Endothelial cell of umbilical vein (primary cell): ENCODE measurements around the gene CRIM1. TPM values are rescaled to one million over a fixed set of nuclear protein-coding genes. Genes with fewer than 3 reads are reported as not detected.

Source experiments
- BruUV-seq: library from RNA; stranded (reverse); fragments of 400-500 nt; replicated peaks from 2 replicates; lab custom pipeline; 2021; lab: Mats Ljungman, UMichigan
- CTCF ChIA-PET: fragments of 300-600, 350-600 bp; sonication (Branson Sonifier 250); formaldehyde crosslinking; loops from one replicate; lab custom pipeline; 2021; ENCODE audit warnings: antibody characterized with exemption, inconsistent platforms; lab: Charles Lee
- POLR2A ChIA-PET: fragments of 300-600, 350-600 bp; sonication (Branson Sonifier 250); formaldehyde crosslinking; loops from one replicate; lab custom pipeline; 2021; ENCODE audit warnings: antibody characterized with exemption, inconsistent platforms; lab: Charles Lee
- DNase-seq: peaks from one replicate; pipeline ENCODE4 v3.0.0-alpha.2; 2011; ENCODE audit warnings: low read depth, low spot score
- FAIRE-seq: peaks from 2 replicates; lab custom pipeline; 2011; peaks lifted over from hg19 to GRCh38; lab: Jason Lieb, UNC
- H2AFZ ChIP-seq: 2 replicates; pipeline ENCODE4 v1.6.0; 2012; ENCODE audit warnings: low read depth, low read length, control low read depth, inconsistent platforms
- H3K27ac ChIP-seq: 2 replicates; pipeline ENCODE4 v1.5.1; 2011; ENCODE audit warnings: low read depth, mild to moderate bottlenecking, control low read depth, low read length, moderate library complexity; ENCODE audit not compliant: insufficient read depth
- H3K27me3 ChIP-seq, 2 experiments: 2 replicates each; pipeline versions ENCODE4 v1.6.0 to v1.6.1; 2011; ENCODE audit warnings: low read length in 2 of 2, mixed read lengths in 1 of 2; ENCODE audit not compliant: control insufficient read depth in 2 of 2, insufficient read depth in 2 of 2
- H3K36me3 ChIP-seq, 2 experiments: 2 replicates in 1 of 2; 3 replicates in 1 of 2; pipeline ENCODE4 v1.5.1; 2011; ENCODE audit warnings: low read length in 2 of 2, mild to moderate bottlenecking in 1 of 2, moderate library complexity in 1 of 2; ENCODE audit not compliant: control insufficient read depth in 2 of 2, insufficient read depth in 2 of 2; ENCODE audit errors: extremely low read depth in 1 of 2
- H3K4me1 ChIP-seq: 3 replicates; pipeline ENCODE4 v1.5.1; 2011; ENCODE audit warnings: mild to moderate bottlenecking, low read length; ENCODE audit not compliant: control insufficient read depth, insufficient read depth; ENCODE audit errors: extremely low read depth
- H3K4me2 ChIP-seq: 2 replicates; pipeline ENCODE4 v1.6.1; 2011; ENCODE audit warnings: low read length, control low read depth, mixed read lengths; ENCODE audit not compliant: insufficient read depth
- H3K4me3 ChIP-seq, 3 experiments: fragments of 200-600 bp in 1 of 3; sonication (generic), shearing (Covaris generic) in 1 of 3; replicated peaks in 1 of 3; 2 replicates each; pipeline ENCODE4 v1.5.1; 2011 to 2016; ENCODE audit warnings: control low read depth in 3 of 3, low read length in 3 of 3, mild to moderate bottlenecking in 2 of 3, inconsistent platforms in 1 of 3, low read depth in 1 of 3, moderate library complexity in 1 of 3; ENCODE audit not compliant: insufficient read depth in 1 of 3
- H3K79me2 ChIP-seq: 2 replicates; pipeline ENCODE4 v1.6.0; 2012; ENCODE audit warnings: low read length, inconsistent platforms; ENCODE audit not compliant: control insufficient read depth, insufficient read depth
- H3K9ac ChIP-seq: replicated peaks from 2 replicates; pipeline ENCODE3; 2011; ENCODE audit warnings: low read length, control low read depth; ENCODE audit not compliant: insufficient read depth; ENCODE audit errors: extremely low read depth
- H3K9me1 ChIP-seq: replicated peaks from 3 replicates; pipeline ENCODE4 v1.6.0; 2011; ENCODE audit warnings: mild to moderate bottlenecking, low read length; ENCODE audit not compliant: control insufficient read depth, insufficient read depth; ENCODE audit errors: extremely low read depth
- H3K9me3 ChIP-seq: replicated peaks from 2 replicates; pipeline ENCODE4 v1.5.1; 2012; ENCODE audit warnings: low read length, inconsistent platforms; ENCODE audit not compliant: control insufficient read depth, insufficient read depth
- H4K20me1 ChIP-seq: replicated peaks from 2 replicates; pipeline ENCODE3; 2011; ENCODE audit warnings: mild to moderate bottlenecking, low read length; ENCODE audit not compliant: control insufficient read depth, insufficient read depth; ENCODE audit errors: extremely low read depth
- CTCF ChIP-seq, 2 donors: IDR thresholded peaks; 1 replicate in 1 of 2; 2 replicates in 1 of 2; pipeline ENCODE4 v1.5.1; 2011; ENCODE audit warnings: low read length in 2 of 2, mild to moderate bottlenecking in 2 of 2, moderate library complexity in 2 of 2, control low read depth in 1 of 2, inconsistent platforms in 1 of 2, low read depth in 1 of 2; ENCODE audit not compliant: insufficient read depth in 1 of 2; ENCODE audit errors: extremely low read depth in 1 of 2
- EZH2 ChIP-seq: IDR thresholded peaks from 2 replicates; pipeline ENCODE4 v1.6.1; 2012; ENCODE audit warnings: borderline replicate concordance, low read depth, mild to moderate bottlenecking, moderate library complexity, low read length, inconsistent platforms; ENCODE audit not compliant: severe bottlenecking
- FOS ChIP-seq: IDR thresholded peaks from 2 replicates; pipeline ENCODE4 v1.6.1; 2011; ENCODE audit warnings: mild to moderate bottlenecking, low read length, moderate library complexity, borderline replicate concordance; ENCODE audit not compliant: insufficient read depth
- GATA2 ChIP-seq: IDR thresholded peaks from 2 replicates; pipeline ENCODE4 v1.7.0; 2011; ENCODE audit warnings: low read depth, mild to moderate bottlenecking, moderate library complexity, mixed read lengths, low read length; ENCODE audit not compliant: insufficient read length, insufficient read depth
- JUN ChIP-seq: IDR thresholded peaks from 2 replicates; pipeline ENCODE4 v1.6.1; 2011; ENCODE audit warnings: borderline replicate concordance, low read depth; ENCODE audit not compliant: insufficient read length, insufficient read depth
- MAX ChIP-seq: IDR thresholded peaks from 2 replicates; pipeline ENCODE4 v1.6.1; 2011; ENCODE audit not compliant: insufficient read depth, insufficient read length
- MYC ChIP-seq: IDR thresholded peaks from one replicate; pipeline ENCODE4 v1.6.1; 2011; ENCODE audit warnings: mild to moderate bottlenecking, low read depth, low read length
- POLR2A ChIP-seq: IDR thresholded peaks from 2 replicates; pipeline ENCODE4 v1.6.1; 2012; ENCODE audit warnings: low read depth, mild to moderate bottlenecking, control low read depth, low read length
- POLR2AphosphoS5 ChIP-seq: IDR thresholded peaks from 2 replicates; pipeline ENCODE4 v1.6.1; 2012; ENCODE audit warnings: low read depth, mild to moderate bottlenecking, control low read depth, low read length, moderate library complexity; ENCODE audit not compliant: insufficient read depth
- dilution Hi-C: fragments of 300-500 bp; cut with MboI; formaldehyde crosslinking; loops from one replicate; pipeline ENCODE4 v1.15.0; 2019; ENCODE audit warnings: low sequenced_read_pairs; ENCODE audit not compliant: extremely low pct_ligation_motif_present
- intact Hi-C: fragments of 100-400 bp; cut with micrococcal nuclease; formaldehyde crosslinking; loops from one replicate; pipeline ENCODE4 v1.10.0; 2022
- polyA plus RNA-seq, 4 experiments: library from polyadenylated mRNA; depleted of rRNA in 3 of 4; stranded (reverse) in 3 of 4; unstranded in 1 of 4; fragments of >200 nt; gene quantifications; 2 replicates each; pipeline versions ENCODE4 v1.2.1 to v1.2.3, GENCODE V29; 2011 to 2012; ENCODE audit warnings: missing spikeins in 1 of 4
- total RNA-seq: library from RNA; stranded (reverse); gene quantifications from 2 replicates; pipeline ENCODE4 v1.2.3, GENCODE V29; 2021

Gene CRIM1
- total and polyA plus RNA-seq, 2 donors (not counting 3 experiments of a cell fraction or from before 2014, with no cell fraction given): 422 to 649 TPM

- H2AFZ ChIP-seq: no peak overlapping the region
- no peaks in the 10 kb centered on the region for H3K27me3 ChIP-seq
- no peaks in the 10 kb centered on the region for H3K4me1 ChIP-seq
- intact Hi-C loops (no loop called here), dilution Hi-C loops (loop anchor here (25.0 kb wide), 1 partner anchor 160 kb away; no protein-coding TSS in a partner anchor)
- CTCF ChIA-PET: interaction anchor here (0.8 to 3.1 kb wide), 2 partner anchors 11 to 150 kb away, joined by 3 to 14 read pairs; no protein-coding TSS in a partner anchor
- POLR2A ChIA-PET: no interaction called here
- no peak overlapping the region for H3K27ac ChIP-seq
- H4K20me1 ChIP-seq: no peaks in the 10 kb centered on the region
- H3K9me1 ChIP-seq: no peaks in the 10 kb centered on the region
- H3K4me3 ChIP-seq: no peak overlapping the region
- H3K79me2 ChIP-seq: peaks cover 72% of the 10 kb centered on the region
- no peak for TF ChIP-seq JUN
- TF ChIP-seq POLR2A: no peak
- TF ChIP-seq FOS: no peak
- TF ChIP-seq MYC: no peak
- no peak for TF ChIP-seq CTCF (IDR thresholded peaks at IDR 0.05; ENCODE audit: extremely low read depth in 1 of 2, insufficient read depth in 1 of 2, low read depth in 1 of 2, low read length in 2 of 2)
- TF ChIP-seq POLR2AphosphoS5: no peak
- no peak for TF ChIP-seq EZH2
- no peak for TF ChIP-seq MAX
- TF ChIP-seq GATA2: no peak
- no peak for DNase-seq
- H3K4me2 ChIP-seq: no peak overlapping the region
- no TSS peak for BruUV-seq
- H3K9me3 ChIP-seq: no peaks in the 10 kb centered on the region
- peaks cover 29 to 56% of the 10 kb centered on the region in 2 experiments for H3K36me3 ChIP-seq
- no peak for FAIRE-seq
- H3K9ac ChIP-seq: no peak overlapping the region
Measured at GRCh38 chr2:36502081-36502480, 146.5 kb downstream of the CRIM1 start.
